ENCODE data around the gene FOXN3.

FOXN3 gene

DNA sequence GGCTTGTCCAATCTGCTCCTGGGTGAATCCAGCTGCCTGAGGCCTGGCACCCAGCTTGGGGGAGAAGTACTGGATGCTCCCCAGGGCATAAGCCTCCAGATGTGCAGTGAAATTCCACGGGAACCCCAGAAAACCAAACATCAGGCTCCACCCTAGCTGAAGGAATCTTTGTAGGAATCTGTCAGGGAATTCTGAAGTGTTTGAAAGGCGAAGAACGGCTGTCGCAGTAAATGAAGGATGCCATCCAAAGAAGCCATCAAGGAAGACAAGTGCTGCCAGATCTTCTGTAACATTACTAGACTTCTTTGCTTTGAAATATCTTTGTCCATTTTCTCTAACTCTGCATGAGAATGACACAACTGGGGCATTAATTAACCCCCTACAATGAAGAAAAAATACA lies 219.4 kb downstream of the FOXN3 start:
- no peak for ATAC-seq

GRCh38 chr14:89196545-89196944 lies 220.5 kb downstream of the FOXN3 start:
- ATAC-seq (no peak), DNase-seq (no peak)

More for the DNA sequence above, 219.4 kb downstream of the FOXN3 start:
- no peak for DNase-seq

- DNase-seq (no peak), ATAC-seq (no peak)
These were observed 222.7 kb downstream of the FOXN3 start for GRCh38 chr14:89194376-89194775.

GRCh38 chr14:89190765-89191513 lies 226.1 kb downstream of the FOXN3 start:
- ATAC-seq (no peak), DNase-seq (no peak)

- ATAC-seq (no peak), DNase-seq (no peak)
These were observed 228.5 kb downstream of the FOXN3 start for GRCh38 chr14:89188492-89188891.

GRCh38 chr14:89187501-89187900 lies 229.5 kb downstream of the FOXN3 start:
- ATAC-seq = no peak
- no peak for DNase-seq

DNA sequence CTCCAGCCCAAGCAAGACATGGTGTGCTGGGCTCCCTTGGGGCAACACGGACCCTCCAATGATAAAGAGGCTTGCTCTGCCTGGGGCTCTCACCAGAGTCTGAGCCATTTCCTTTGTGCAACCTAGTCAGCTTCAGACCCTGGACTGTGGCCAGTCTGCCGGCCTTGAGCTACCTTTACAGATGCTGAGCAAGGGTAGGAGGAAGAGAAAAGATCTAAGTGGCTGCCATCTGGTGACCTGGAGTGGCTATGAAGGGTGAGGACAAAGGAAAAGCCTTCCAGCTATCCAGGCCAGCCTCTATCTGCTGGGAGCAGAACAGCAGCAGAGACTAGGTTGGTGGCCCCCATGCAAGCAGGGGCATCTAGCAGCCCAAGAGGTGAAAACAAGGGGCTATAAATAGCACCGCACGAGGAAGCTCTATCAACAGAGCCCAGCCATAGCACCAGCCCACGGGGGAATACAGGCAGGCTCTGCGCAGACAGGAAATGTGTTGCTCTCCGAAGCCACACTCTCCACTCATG lies 230.1 kb downstream of the FOXN3 start:
- DNase-seq = no peak
- no peak for ATAC-seq

DNA sequence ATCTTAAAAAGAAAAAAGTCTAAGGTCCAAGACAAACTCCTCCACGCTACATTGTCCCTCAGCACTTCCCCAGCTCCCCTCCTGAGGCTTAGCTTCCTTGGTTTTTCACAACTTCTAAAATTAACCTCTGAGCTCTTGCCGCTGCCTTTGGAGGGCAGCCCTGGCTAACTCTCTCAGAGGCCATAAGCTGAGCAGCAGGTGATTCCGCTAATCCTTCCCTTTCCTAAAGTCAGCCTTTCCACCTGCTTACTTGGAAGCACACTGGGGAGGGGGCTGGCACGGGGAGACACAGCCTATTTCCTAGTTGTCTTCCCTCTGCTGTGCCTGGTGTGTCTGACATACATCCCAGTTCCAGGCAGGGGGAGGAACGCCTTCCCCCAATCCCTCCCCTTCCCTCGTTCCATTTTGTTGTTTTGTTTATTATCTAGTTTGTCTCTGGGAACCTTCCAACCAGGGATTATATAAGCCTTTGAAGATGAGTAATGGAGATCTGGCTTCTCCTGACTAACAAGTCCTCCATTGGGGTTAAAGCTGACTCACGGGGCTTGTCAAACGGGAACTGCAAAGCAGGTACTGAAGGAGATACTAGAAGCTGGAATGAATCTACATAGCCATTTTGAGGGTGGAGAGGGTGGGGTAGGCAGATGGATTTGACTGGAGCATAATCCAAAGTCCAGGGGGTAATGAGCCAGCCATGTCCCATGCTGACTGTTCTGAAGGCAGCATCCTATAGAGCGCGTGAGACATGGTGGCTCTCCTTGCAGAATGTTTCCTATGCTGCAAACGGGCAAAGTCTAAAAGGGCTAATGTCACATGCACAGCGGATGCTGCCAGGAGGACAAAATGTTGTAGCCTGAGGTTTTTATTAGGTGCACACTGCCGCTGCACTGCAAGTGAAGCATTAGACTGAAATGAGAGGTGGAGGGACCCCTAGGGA lies 230.8 kb downstream of the FOXN3 start:
- no peak for DNase-seq
- ATAC-seq = no peak

DNA sequence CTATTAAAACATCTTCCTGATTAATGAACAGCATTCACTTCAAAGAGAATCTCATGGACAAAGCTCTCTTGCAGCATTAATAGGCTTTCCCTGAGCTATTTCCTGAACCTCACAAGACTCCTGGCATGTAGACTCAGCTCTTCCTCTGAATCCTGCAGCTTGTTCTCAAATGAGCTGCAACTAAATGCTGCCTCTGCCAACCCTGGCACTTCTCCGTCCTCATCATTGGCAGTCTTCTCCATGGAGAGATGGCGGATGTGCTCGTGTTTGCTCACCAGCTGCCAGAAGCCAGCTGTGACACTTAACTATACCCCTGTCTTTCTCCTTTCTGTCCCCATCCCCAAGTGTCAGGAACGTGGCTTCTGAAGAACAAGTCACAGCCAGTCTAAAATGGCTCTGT lies 232.1 kb downstream of the FOXN3 start:
- DNase-seq (no peak), ATAC-seq (no peak)

- ATAC-seq (no peak), DNase-seq (no peak)
These were observed 234.7 kb downstream of the FOXN3 start for GRCh38 chr14:89182326-89182725.

DNA sequence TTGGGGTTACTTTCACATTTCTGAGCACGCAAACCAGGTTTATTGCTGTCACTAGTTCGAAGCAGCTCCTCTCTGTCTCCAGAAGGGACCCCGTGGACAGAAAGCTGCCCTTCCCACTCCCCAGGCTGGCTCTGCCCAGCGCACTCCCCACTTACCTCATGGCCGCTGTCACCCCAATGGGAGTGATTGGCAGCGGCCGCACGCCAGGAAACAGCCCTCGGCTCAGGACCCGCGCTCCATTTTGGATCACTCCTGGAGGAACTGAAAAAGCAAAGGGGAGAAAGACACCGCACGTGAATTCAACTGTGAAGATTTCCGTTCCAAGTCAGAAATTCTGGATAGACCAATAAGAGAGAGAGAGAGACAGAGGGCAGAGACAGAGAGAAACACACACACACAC lies 236.5 kb downstream of the FOXN3 start:
- no peak for DNase-seq
- no peak for ATAC-seq

GRCh38 chr14:89179891-89180404 lies 237.1 kb downstream of the FOXN3 start:
- ATAC-seq (no peak), DNase-seq (no peak)

DNA sequence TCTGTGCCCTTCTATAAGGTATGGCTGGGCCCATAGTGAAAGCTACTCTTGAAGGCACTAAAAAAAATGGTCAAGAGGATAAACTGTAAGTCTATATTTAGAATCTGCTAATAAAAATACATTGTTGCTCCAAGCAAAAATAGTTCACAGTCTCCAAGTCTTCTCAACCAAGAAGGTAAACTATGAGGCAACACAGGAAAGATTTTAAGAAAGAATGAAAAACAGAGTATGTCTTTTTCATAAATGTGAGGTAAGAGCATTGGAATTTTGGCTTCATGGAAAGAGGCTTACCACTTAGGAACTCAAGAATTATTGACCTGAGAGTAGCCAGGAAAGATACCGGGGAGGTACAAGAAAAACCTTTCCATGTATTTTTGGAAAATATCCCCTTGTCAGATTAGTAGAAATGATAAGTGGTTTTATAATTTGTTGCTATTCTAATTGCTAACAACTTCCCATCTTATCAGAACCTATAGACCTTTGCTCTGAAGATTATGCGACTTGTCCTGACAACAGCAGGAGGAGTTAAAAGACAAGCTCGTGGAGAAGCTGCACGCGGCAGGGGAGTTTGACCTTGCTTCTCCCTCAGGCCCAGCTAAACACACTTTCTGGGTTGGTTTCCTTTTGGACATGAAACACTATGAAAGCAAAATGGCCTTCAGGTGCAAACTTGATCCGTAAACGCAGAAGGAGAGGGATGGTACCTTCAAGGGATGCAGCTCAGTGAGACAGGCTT lies 238.1 kb downstream of the FOXN3 start:
- no peak for ATAC-seq
- DNase-seq = no peak

DNA sequence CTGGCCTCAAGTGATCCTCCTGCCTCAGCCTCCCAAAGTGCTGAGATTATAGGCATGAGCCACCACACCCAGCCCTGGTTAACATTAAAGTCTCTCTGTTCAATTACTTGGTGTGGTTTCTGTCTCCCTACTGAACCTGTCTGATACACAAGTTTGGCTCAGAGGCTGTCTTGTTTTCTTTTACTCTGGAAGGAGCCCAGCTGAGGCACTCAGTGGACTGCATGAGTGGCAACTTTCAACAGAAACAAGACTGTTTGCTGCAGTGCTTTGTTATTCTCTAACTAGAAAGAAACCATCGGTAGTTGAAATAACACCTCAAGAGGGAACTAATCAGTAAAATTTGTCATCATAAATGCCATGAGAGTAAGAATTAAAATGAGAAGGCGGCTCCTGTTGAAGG lies 238.7 kb downstream of the FOXN3 start:
- no peak for ATAC-seq

GRCh38 chr14:89175881-89176799 lies 240.9 kb downstream of the FOXN3 start:
- no peak for DNase-seq
- ATAC-seq = no peak

More for the DNA sequence above, 238.7 kb downstream of the FOXN3 start:
- DNase-seq = no peak

DNA sequence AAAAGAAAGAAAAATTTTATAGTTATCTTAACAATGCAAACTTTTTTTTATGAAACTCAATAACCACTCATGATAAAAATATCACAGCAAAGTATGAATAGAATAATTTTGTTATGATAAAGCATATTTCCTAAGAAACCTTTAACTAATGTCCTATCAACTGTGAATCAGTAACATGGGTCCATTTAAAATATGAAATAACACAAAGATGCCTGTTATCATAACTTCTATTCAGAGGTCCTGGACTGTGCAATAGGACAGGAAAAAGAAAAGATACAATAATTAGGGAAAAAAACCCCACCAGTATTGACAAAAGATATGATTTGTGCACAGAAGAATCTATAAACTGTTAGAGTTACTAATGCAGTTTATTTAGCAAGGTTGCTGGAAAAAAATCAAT lies 245.4 kb downstream of the FOXN3 start:
- no peak for ATAC-seq
- no peak for DNase-seq

GRCh38 chr14:89171168-89171567 lies 245.9 kb downstream of the FOXN3 start:
- ATAC-seq = no peak
- DNase-seq = no peak

GRCh38 chr14:89167705-89168104 lies 249.3 kb downstream of the FOXN3 start:
- DNase-seq (no peak), ATAC-seq (no peak)

DNA sequence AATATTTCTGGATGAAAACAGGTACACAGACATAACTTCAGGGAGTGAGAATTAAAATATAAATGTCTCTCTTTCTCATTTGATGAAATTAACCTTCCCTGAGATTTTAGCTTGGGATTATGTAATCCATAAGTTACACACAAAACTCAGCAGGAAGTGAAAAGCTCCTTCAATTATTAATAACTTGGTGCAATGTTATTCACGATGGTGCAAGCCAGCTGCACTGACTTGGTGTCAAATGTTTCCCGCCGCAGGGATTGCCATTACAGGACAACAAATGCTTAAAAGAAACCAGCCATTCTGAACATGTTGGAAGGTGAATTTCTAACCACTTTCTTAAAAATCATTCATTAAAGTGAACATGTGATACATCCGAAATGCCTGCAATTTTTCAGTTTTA lies 250.4 kb downstream of the FOXN3 start:
- ATAC-seq = no peak
- DNase-seq = no peak

DNA sequence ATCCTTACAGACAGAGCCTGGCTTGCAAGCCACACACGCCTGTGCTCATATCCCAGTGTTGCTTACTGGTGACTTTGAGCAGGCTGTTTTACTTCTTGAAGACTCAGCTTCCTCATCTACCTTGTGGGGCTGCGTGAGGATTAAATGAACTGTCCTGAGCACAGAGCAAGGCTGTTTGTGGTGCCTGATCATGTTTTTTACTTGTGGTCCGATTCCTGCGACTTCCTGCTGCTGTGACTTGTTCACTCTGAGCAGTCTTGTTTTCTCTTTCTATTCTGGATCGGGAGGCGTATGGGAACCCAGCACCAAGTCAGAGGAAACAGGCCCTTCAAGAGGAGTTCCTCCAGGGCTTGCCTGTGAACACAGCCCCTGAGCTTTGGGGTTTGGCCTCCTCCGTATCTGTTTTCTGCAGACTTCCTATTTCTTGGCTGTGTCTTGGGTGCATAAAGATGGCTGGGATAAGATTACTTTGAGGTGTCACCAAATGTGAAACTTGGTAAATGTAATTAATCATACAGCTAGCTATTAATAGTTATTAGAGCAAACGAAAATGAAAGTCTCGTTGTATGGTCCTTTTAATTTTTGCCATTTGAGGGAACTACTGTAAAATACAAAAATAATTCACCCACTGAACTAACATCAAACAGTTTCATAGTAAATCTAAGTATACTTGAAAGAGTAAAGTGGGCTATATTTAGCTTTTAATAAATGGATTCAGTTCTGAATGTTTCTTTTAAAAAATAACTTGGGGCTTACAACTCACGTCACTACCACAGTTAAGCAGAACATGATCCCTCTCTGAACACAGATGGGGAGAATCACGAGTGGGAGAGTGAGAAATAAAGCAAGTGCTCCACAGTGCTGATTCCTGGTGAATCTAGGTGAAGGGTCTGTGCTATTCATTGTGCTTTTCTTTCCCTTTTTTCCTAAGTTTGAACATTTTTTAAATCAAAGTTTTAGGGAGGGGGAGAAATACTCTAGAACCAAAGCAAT lies 251.5 kb downstream of the FOXN3 start:
- DNase-seq (no peak), ATAC-seq (peak; percentile 24)
